Pancreas (tissue), 10 donors: ENCODE measurements around the gene ERLIN1. TPM values are rescaled to one million over a fixed set of nuclear protein-coding genes. Genes with fewer than 3 reads are reported as not detected.

ENCODE experiments used
- ATAC-seq, 4 donors: fragments of 200-7000 bp; cut with Tn5 transposase; one replicate each; pipeline versions ENCODE4 v1.8.0 to v1.9.1; 2020; ENCODE audit warnings: mild to moderate bottlenecking in 4 of 4, moderate library complexity in 4 of 4
- DNase-seq, 6 donors: peaks; one replicate each; pipeline ENCODE4 v3.0.0-alpha.2; 2020
- FAIRE-seq: peaks from 2 replicates; lab custom pipeline; 2012; peaks lifted over from hg19 to GRCh38; lab: Jason Lieb, UNC
- H3K27ac ChIP-seq, 4 donors: fragments of 200-600 bp; sonication (generic); 1 replicate in 3 of 4; 2 replicates in 1 of 4; pipeline versions ENCODE4 v1.5.0 to v1.8.0; 2020
- H3K27me3 ChIP-seq, 4 donors: fragments of 200-600 bp; one replicate each; pipeline ENCODE4 v1.8.0; 2021
- H3K36me3 ChIP-seq, 3 donors: fragments of 200-600 bp; sonication (generic) in 1 of 3; one replicate each; pipeline versions ENCODE4 v1.5.0 to v1.8.0; 2020 to 2021
- H3K4me1 ChIP-seq, 3 donors: fragments of 200-600 bp; one replicate each; pipeline ENCODE4 v1.8.0; 2021
- H3K4me3 ChIP-seq, 4 donors: fragments of 200-600 bp; sonication (generic) in 2 of 4; one replicate each; pipeline versions ENCODE4 v1.5.0 to v1.8.0; 2020 to 2021
- H3K9me3 ChIP-seq, 4 donors: fragments of 200-600 bp; one replicate each; pipeline ENCODE4 v1.8.0; 2021
- WGBS, 2 donors: extraction: QIAGEN DNeasy Blood & Tissue Kit; methylation state at CpG; one replicate each; pipeline ENCODE4 v1.1.7; 2013; 5-methylcytosine and 5-hydroxymethylcytosine counted together
- intact Hi-C, 3 donors: fragments of 100-400 bp; cut with DNase I; formaldehyde crosslinking; loops; one replicate each; pipeline versions ENCODE4 v1.11.1 to v1.14.2; 2022
- polyA plus RNA-seq, 2 donors: library from polyadenylated mRNA; stranded (reverse); fragments of 200-250 nt; gene quantifications; one replicate each; pipeline ENCODE4 v1.2.3, GENCODE V29; 2013
- total RNA-seq, 6 donors: library from RNA; stranded (reverse); fragmentation: NEBNext Ultra II Directional in 4 of 6; extraction: Animal tissue kit (Norgen Biotek cat#: 25700) in 4 of 6; gene quantifications; one replicate each; pipeline versions ENCODE4 v1.2.1 to v1.2.4, GENCODE V29; 2021 to 2023
- TF ChIP-seq, protein P1 (sequence below), 4 donors: fragments of 200-600 bp; sonication (generic) in 3 of 4; IDR thresholded peaks; one replicate each; pipeline versions ENCODE4 v1.5.0 to v1.8.0; 2021; ENCODE audit warnings: antibody characterized with exemption in 4 of 4
- donor health status: healthy with polysubstance abuse.
- donor health status: DM: no; HTN: no; CAD: no; lungs with moderate emphysema.
- donor health status: DM: no; HTN: no; CAD: no.
- donor health status: control.
- donor health status: control.
- donor health status: Bipolar disorder and iron deficiency.
- donor health status: DM: yes; HTN: yes; CAD: no.
- donor health status: DM: no; HTN: no; CAD: no.
- donor health status: DM: no; HTN: no; CAD: no.
- donor health status: DM: yes; HTN: yes; CAD: no.

Gene ERLIN1
- total and polyA plus RNA-seq, 8 donors, result 2.9 to 13.2 (median 10.0) TPM

DNA sequence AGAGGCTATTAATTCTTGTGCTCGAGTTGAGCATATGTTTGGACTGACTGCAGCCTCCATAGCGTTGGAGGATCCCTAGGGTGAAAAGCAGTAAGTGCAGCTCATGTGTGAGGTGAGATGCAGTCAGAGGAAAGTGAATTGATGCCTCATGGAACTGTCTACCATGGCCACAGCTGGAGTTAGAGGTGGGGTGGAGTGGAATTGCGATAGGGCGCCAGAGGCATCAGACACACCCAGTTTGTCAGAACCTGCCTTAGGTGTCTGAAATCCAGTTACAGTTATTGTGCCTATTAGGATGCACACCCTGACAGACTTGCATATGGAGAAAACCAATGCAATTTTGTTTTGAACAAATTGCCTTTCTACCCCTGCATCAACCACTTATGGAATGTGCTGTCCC lies 39.4 kb downstream of the ERLIN1 start:
- Histone ChIP-seq H3K27me3 (no peaks in the 10 kb centered on the region), H3K4me1 (no peaks in the 10 kb centered on the region), H3K4me3 (no peak overlapping the region), H3K36me3 (peaks cover 0 to 17% (median 6%) of the 10 kb centered on the region in 3 donors), H3K27ac (no peak overlapping the region), H3K9me3 (no peaks in the 10 kb centered on the region)
- WGBS, 2 donors, result 77 to 79% methylated on average over 4 of the region's 4 CpGs
- DNase-seq, result no peak
- TF ChIP-seq, protein P1, sequence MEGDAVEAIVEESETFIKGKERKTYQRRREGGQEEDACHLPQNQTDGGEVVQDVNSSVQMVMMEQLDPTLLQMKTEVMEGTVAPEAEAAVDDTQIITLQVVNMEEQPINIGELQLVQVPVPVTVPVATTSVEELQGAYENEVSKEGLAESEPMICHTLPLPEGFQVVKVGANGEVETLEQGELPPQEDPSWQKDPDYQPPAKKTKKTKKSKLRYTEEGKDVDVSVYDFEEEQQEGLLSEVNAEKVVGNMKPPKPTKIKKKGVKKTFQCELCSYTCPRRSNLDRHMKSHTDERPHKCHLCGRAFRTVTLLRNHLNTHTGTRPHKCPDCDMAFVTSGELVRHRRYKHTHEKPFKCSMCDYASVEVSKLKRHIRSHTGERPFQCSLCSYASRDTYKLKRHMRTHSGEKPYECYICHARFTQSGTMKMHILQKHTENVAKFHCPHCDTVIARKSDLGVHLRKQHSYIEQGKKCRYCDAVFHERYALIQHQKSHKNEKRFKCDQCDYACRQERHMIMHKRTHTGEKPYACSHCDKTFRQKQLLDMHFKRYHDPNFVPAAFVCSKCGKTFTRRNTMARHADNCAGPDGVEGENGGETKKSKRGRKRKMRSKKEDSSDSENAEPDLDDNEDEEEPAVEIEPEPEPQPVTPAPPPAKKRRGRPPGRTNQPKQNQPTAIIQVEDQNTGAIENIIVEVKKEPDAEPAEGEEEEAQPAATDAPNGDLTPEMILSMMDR (IDR thresholded peaks at IDR 0.05), result no peak
- FAIRE-seq, result no peak
- intact Hi-C loops, result no loop called here
- ATAC-seq, result no peak

DNA sequence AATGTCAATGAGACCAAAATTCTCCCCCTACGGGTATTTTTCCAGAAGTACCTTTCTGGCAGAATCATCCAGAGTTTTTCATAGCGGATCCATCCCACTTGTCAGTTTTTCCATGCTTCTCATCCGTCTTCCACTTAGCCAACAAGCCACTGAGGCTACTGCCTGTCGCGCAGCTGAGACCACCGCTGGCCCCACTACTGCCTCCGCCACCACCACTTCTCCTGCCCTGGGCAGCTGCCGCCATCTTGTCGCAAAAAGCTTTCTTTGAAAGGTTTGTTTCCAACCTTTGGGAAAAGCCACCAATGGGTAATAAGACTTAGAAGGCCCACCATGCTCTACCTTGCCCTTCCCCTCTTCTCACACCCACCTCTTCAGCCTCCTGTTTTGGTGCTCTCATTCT lies 42.1 kb downstream of the ERLIN1 start:
- no peak overlapping the region for H3K27ac ChIP-seq
- DNase-seq (no peak), ATAC-seq (no peak), FAIRE-seq (no peak)
- no peaks in the 10 kb centered on the region for H3K27me3 ChIP-seq
- intact Hi-C loops, result no loop called here
- no peaks in the 10 kb centered on the region for H3K9me3 ChIP-seq
- no peaks in the 10 kb centered on the region for H3K36me3 ChIP-seq
- no peak overlapping the region for H3K4me3 ChIP-seq
- H3K4me1 ChIP-seq, result no peaks in the 10 kb centered on the region
- TF ChIP-seq, protein P1 (IDR thresholded peaks at IDR 0.05), result no peak
- 86 to 92% methylated on average over 9 of the region's 9 CpGs for WGBS, 2 donors

DNA sequence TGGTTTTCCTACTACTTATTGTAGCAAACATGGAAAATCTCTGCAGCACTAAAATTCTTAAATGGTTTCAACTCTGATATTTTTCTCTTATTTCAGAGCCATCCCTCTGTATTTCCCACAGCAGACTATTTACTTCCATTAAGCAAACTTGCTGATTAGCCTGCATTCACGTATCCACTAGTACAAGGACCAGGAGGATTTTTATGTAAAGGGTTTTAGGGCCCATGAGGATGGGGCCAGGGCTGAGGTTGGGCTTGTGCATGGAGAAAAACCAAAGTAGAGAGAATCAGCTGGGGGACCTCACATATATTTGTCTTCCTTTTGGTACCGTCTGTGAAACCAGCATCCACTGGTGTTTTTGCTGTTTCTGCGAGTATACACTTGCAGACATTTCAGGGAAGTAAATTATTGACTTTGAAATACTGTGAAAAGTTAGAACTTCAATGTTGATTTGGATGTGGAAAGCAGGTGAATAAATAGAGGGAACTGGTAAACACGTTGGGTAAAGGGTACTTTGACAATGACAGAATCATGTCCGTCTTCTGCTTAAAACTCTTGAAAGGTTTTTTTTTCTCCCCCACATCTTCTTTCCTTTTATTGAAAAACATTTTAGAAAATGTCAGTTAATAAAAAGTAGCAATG lies 44.3 kb downstream of the ERLIN1 start:
- TF ChIP-seq, protein P1 (IDR thresholded peaks at IDR 0.05), result no peak

DNA sequence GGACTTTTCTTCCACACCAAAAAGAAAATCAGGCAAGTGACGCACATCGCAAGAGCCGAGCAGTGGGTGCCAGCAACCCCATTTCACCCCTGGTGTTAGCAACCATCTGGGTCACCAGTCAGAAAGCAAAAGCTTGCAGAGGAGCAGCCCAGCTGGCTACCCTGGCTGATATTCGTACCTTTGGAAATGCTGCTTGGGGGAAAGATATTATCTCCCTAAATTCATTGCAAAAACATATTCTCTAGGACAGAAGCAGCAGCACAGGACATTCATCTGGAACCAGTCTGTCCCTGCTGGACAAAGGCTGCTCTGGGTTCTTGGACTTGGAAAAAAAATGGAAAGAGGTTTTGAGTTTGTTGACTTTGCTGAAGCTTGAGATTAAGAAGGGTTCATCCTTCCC lies 45.8 kb downstream of the ERLIN1 start:
- no peaks in the 10 kb centered on the region for H3K4me1 ChIP-seq
- FAIRE-seq (no peak), DNase-seq (no peak), ATAC-seq (no peak)
- H3K9me3 ChIP-seq, result no peaks in the 10 kb centered on the region
- no peak overlapping the region for H3K27ac ChIP-seq
- intact Hi-C loops, result no loop called here
- no peaks in the 10 kb centered on the region for H3K27me3 ChIP-seq
- no peaks in the 10 kb centered on the region for H3K36me3 ChIP-seq
- no peak overlapping the region for H3K4me3 ChIP-seq
- TF ChIP-seq, protein P1 (IDR thresholded peaks at IDR 0.05), result no peak
- 77 to 84% methylated on average over 4 of the region's 4 CpGs for WGBS, 2 donors

More for the DNA sequence above, 44.3 kb downstream of the ERLIN1 start:
- FAIRE-seq (no peak), ATAC-seq (no peak), DNase-seq (no peak)
- 36 to 38% methylated on average over 5 of the region's 5 CpGs for WGBS, 2 donors
- no peaks in the 10 kb centered on the region for H3K27me3 ChIP-seq
- no peaks in the 10 kb centered on the region for H3K9me3 ChIP-seq
- no peak overlapping the region for H3K4me3 ChIP-seq
- intact Hi-C loops, result no loop called here
- no peaks in the 10 kb centered on the region for H3K4me1 ChIP-seq
- no peak overlapping the region for H3K27ac ChIP-seq
- no peaks in the 10 kb centered on the region for H3K36me3 ChIP-seq

DNA sequence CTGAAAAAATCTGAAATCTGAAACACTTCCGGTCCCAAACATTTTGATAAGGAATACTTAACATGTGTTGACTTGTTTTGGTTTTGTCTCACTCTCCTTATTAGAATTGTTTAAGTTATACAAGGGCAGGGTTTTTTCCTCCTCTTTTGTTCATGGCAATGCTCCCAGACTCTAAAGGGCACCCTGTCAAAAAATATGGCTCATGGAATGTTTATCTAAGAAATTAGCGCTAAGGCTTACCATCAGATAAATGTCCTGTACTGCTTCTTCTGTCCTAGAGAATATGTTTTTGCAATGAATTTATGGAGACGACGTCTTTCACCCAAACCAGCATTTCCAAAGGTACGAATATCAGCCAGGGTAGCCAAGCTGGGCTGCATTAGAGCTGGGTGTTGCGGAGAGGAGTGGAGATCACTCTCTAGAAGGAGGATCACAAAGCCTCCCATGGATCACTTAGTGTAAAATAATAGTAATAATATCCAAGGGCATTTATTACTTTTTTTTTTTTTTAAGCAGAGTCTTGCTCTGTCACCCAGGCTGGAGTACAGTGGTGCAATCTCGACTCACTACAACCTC lies 46.8 kb downstream of the ERLIN1 start:
- Histone ChIP-seq H3K36me3 (no peaks in the 10 kb centered on the region), H3K27me3 (no peaks in the 10 kb centered on the region), H3K27ac (no peak overlapping the region), H3K4me1 (no peaks in the 10 kb centered on the region), H3K9me3 (no peaks in the 10 kb centered on the region), H3K4me3 (no peak overlapping the region)
- intact Hi-C loops, result no loop called here
- WGBS, 2 donors, result 63 to 72% methylated on average over 7 of the region's 7 CpGs
- ATAC-seq (no peak), DNase-seq (no peak), FAIRE-seq (no peak)
- TF ChIP-seq, protein P1 (IDR thresholded peaks at IDR 0.05), result no peak
